Skin epidermis (tissue), 12 donors: Measurements from ENCODE around the gene TIGAR.

ENCODE experiments used
- H3K27ac ChIP-seq, 21 experiments: fragments of 200-600 bp; sonication (generic) in 11 of 21; one replicate each; pipeline ENCODE4 v1.5.0; 2020; ENCODE audit warnings: mild to moderate bottlenecking in 3 of 21, inconsistent platforms in 2 of 21, moderate library complexity in 2 of 21
- H3K4me3 ChIP-seq, 7 experiments: fragments of 200-600 bp; sonication (generic) in 2 of 7; one replicate each; pipeline ENCODE4 v1.5.0; 2020; ENCODE audit warnings: inconsistent platforms in 2 of 7, mild to moderate bottlenecking in 2 of 7, moderate library complexity in 1 of 7

Gene TIGAR, protein sequence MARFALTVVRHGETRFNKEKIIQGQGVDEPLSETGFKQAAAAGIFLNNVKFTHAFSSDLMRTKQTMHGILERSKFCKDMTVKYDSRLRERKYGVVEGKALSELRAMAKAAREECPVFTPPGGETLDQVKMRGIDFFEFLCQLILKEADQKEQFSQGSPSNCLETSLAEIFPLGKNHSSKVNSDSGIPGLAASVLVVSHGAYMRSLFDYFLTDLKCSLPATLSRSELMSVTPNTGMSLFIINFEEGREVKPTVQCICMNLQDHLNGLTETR

DNA sequence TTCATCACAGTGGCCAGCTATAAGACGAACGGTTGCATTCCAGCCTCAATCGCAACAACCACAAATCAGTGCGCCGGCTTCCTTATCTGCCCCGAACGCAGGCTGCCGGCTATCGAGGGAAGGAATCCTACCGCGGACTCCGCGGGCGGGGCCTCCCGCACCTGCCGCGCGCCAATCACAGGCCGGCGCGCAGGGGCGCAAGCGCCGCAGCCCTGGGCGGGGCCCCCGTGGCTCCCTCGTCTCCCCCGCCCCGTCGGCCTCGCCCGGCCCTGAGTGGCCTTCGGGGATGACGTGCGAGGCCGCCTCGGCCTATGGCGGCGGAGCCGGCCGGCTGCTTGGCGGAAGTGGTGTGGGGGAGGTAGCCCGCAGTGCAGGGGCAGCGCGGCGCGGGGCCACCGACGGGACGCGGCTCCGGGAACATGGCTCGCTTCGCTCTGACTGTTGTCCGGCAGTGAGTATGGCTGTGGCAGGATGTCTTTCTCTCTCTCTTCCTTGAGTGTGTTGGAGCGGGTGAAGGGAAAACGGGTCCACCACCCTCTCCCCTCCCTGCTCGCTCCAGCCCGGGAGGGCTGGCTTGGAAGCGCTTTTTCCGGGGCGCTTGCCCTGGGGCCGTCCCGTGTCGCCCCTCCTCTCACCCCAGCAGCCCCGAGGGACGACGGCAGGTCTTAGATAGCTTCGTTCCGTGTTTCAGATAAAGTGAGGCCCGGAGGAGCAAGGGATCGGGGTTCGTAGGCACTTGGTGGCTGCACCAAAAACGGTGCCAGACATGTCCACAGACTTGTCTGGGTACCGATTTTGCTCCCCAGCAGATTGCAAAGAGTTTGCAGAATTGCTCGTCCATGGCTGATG, at the start of gene TIGAR:
TSS of gene TIGAR (plus strand) at position 361 of the 849 bp plus-strand sequence. CDS start at position 420, 59 bp downstream.
- Histone ChIP-seq H3K27ac (peak within 1 kb of the TSS; percentile 51 to 94 (median 90)), H3K4me3 (peak within 1 kb of the TSS; percentile 62 to 97 (median 82))

DNA sequence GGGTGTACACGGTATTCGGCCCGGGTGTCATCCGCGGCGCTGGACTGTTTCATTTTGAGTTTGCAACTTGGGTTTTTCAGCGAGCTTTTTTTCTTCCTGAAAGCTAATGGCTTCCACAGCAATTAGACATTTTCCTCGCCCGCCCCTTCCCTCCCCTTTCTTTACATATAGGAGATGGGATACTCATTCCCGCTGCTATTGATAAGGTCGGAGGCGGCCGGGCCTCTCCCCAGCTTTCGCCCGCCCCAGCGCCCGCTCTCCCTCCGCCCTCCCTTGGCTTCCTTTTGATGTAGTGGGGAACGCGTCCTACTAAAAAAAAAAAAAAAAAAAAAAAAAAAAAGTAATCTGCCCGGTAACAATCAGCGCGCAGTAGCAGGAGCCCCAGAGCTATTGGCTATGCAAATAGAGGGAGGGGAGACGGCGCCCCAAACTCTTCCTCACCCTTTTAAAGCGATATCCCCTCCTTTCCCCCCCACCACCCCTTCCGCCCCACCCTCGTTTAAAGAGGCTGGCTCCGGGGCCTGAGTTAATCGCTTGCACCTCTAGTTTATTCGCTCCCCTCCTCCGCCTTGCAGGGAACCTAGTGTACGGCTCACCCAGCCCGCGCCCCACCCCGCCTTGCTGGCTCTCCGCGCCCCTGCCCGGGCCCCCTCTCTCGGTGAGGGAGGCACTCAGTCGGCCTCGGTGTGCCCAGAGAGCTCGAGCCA, 49.1 kb upstream of the TIGAR start:
- Histone ChIP-seq H3K4me3 (peak overlapping the region; percentile 49 to 76 (median 65)), H3K27ac (peak overlapping the region in 20 of 21 experiments; percentile 67 to 96 (median 84))

DNA sequence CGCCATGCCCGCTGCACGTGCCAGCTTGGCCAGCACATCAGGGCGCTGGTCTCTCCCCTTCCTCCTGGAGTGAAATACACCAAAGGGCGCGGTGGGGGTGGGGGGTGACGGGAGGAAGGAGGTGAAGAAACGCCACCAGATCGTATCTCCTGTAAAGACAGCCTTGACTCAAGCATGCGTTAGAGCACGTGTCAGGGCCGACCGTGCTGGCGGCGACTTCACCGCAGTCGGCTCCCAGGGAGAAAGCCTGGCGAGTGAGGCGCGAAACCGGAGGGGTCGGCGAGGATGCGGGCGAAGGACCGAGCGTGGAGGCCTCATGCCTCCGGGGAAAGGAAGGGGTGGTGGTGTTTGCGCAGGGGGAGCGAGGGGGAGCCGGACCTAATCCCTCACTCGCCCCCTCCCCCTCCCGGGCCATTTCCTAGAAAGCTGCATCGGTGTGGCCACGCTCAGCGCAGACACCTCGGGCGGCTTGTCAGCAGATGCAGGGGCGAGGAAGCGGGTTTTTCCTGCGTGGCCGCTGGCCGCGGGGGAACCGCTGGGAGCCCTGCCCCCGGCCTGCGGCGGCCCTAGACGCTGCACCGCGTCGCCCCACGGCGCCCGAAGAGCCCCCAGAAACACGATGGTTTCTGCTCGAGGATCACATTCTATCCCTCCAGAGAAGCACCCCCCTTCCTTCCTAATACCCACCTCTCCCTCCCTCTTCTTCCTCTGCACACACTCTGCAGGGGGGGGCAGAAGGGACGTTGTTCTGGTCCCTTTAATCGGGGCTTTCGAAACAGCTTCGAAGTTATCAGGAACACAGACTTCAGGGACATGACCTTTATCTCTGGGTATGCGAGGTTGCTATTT, 48.4 kb upstream of the TIGAR start:
- peak overlapping the region in 20 of 21 experiments; percentile 1 to 96 (median 84) for H3K27ac ChIP-seq
- peak overlapping the region; percentile 49 to 76 (median 65) for H3K4me3 ChIP-seq

DNA sequence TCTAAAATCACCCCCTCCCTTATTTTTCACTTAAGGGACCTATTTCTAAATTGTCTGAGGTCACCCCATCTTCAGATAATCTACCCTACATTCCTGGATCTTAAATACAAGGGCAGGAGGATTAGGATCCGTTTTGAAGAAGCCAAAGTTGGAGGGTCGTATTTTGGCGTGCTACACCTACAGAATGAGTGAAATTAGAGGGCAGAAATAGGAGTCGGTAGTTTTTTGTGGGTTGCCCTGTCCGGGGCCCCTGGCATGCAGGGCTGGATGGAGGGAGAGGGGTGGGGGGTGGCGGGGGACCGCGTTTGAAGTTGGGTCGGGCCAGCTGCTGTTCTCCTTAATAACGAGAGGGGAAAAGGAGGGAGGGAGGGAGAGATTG, 47.8 kb upstream of the TIGAR start:
- peak overlapping the region in 17 of 21 experiments; percentile 29 to 96 (median 87) for H3K27ac ChIP-seq

DNA sequence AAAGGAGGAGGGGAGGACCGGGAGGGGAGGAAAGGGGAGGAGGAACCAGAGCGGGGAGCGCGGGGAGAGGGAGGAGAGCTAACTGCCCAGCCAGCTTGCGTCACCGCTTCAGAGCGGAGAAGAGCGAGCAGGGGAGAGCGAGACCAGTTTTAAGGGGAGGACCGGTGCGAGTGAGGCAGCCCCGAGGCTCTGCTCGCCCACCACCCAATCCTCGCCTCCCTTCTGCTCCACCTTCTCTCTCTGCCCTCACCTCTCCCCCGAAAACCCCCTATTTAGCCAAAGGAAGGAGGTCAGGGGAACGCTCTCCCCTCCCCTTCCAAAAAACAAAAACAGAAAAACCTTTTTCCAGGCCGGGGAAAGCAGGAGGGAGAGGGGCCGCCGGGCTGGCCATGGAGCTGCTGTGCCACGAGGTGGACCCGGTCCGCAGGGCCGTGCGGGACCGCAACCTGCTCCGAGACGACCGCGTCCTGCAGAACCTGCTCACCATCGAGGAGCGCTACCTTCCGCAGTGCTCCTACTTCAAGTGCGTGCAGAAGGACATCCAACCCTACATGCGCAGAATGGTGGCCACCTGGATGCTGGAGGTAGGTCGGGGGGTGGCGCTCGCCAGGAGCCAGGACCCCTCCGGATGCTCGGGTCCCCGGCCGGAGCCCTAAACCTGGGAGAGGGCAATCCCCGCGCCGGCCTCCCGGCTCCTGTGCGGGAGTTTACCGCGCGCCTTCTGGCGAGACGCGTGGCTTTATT, 47.2 kb upstream of the TIGAR start, which contains the start of gene CCND2:
TSS of gene CCND2 (plus strand) at position 111 of the 744 bp plus-strand sequence. CDS start at position 390, 279 bp downstream.
- Histone ChIP-seq H3K4me3 (peak within 1 kb of the TSS; percentile 49 to 76 (median 65)), H3K27ac (peak within 1 kb of the TSS; percentile 13 to 96 (median 84))

More for the DNA sequence above, 47.8 kb upstream of the TIGAR start:
- H3K4me3 ChIP-seq: peak overlapping the region; percentile 49 to 76 (median 65)

DNA sequence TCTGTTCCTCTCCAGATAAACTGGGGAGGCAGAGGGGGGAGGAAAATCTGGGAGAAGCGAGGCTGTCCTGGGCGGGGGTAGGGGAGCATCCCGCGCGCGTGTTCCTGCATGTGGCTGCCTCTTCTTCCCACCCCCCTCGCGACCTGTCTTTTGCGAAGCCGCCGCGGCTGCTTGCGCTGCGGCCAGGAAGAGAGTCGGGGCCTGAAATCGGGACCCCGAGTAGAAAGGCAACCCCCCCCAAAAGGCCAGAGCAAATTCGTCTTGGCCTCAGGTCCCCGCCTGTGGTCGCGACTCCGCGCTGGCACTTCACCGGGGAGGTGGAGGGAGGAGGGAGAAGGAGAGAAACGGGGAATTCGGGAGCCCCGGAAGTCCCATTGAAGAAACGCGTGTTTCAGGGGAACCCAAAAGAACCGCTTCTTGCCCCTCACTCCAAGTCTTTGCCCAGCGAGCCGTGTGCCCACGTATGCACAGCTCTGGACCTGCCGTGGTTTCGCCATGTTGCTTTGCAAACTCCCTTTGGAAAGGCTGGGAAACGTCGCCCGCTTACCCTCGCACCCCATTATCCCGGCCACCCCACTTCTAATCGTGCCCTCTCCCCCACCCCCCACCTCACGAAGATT, 46.5 kb upstream of the TIGAR start:
- Histone ChIP-seq H3K27ac (peak overlapping the region in 20 of 21 experiments; percentile 52 to 96 (median 82)), H3K4me3 (peak overlapping the region; percentile 49 to 76 (median 65))

DNA sequence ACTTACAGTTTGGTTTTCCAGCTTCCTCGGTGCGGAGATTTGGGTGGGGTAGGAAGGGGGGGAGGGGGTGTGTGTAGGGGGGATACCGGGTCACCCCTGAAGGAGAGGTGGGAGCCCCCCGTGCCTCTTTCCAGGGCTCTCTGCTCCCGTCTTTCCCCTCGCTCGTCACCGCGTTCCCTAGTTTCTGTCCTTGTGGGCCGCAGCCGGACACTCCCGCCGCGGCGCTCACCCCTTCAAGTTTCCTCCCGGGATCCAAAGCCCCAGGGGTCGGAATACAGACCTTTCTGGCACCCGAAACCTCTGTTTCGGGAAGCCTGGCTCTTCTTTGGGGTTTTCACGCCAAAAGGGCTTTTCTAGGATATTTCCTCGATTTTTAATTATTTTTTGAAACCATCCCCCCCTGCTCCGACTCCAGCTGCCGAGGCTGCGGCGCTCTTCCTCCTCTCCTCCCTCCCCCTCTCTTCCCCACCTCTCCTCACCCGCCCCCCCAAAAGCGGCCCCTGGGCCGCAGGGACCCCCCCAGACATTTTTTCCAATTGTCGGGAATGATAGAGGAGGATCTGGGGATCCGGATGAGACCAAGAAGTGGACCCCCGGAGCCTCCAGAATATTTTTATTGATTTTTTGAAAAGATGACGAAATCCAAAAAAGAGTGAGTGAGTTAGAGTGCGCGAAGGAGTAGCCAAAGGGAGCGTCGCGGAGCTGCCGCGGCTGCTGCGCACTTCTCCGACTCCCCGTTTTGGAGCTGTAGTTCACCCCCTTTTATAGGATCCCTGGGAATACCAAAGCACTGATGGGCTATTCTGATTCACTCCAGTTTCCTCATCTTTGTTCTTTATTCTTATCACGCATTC, 45.8 kb upstream of the TIGAR start:
- peak overlapping the region in 20 of 21 experiments; percentile 52 to 96 (median 82) for H3K27ac ChIP-seq
- H3K4me3 ChIP-seq: peak overlapping the region; percentile 49 to 76 (median 65)

DNA sequence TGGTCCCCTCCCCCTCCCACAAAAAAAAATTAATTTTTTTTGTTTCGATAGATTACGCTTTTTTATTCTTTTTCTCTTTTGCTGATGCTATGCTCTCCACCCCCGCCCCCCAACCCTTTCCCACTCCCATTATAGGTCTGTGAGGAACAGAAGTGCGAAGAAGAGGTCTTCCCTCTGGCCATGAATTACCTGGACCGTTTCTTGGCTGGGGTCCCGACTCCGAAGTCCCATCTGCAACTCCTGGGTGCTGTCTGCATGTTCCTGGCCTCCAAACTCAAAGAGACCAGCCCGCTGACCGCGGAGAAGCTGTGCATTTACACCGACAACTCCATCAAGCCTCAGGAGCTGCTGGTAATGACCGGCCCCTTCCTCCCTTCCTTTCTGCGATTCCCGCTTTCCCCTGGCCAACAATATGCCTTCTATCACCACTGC, 45.1 kb upstream of the TIGAR start:
- Histone ChIP-seq H3K27ac (peak overlapping the region in 9 of 21 experiments; percentile 11 to 96 (median 84)), H3K4me3 (peak overlapping the region; percentile 49 to 76 (median 65))

DNA sequence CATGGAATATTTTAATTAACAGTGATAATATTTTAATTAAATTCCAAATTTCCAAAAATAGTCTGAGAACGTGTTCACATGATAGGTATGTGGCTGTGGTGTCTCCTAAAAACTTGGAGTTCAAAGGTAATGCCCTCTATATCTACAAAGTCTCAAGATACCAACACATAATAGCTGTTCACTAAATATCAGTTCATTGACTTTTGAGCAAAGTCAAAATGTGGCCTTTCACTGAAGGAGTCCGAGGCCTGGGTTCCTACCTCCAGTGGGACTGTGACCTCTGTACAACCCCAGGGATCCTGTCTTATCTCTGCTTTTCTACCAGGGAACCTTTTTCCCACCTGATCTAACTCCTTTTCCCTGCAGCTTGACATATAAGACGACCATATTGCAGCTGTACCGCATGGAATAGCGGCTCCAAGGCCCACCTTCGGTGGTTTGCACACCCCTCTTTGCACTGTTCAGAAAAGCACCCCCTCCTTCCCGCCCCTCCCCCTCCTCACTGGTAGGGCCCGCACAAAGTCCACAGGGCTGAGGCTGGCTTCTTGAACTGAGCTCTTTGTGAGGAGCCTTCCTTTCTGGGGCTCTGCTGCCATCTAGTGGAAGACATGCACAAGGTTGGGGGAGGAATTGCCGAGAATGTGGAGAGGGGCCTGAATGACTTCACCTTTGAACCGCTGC, 44.3 kb upstream of the TIGAR start:
- peak overlapping the region in 2 of 21 experiments; percentile 92 to 96 for H3K27ac ChIP-seq
- peak overlapping the region in 2 of 7 experiments; percentile 59 to 76 for H3K4me3 ChIP-seq

DNA sequence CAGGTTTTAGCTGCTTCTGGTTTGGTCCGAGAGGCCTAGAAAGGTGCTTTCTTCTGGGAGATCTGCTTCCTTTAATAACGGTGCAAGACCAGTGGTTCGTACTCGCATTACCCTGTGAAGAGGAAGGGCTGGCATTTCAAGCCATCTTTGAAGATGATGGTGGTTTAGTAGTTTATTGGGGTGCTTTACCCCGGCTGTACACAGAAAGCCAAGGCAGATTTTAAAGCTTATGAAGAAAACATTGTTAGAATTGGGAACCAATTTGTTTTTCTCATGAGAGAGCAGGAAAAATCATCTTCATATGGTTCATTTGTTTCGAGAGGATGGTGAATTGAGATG, 43.8 kb upstream of the TIGAR start:
- Histone ChIP-seq H3K27ac (no peak overlapping the region), H3K4me3 (peak overlapping the region in 2 of 7 experiments; percentile 4 to 76)

DNA sequence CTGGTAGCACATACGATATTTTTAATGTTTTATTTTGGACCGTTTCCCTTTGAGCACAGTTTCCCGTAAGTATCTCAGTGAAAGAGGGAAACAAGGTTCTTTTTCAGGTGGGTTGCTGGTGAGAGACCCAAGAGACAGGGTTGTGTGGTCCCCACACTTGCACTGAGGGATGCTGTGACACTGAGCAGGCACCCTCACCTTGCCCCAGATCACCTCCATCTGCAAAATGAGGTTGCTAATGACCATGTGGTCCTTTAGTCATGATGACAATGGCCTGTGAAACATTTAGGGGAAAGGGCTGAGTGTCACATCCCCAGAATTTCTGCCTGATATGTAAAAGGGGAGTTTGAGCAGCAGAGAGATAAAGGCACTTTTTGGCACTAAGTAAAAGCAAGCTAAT, 43.2 kb upstream of the TIGAR start:
- H3K4me3 ChIP-seq: no peak overlapping the region
- H3K27ac ChIP-seq: peak overlapping the region in 1 of 21 experiments; percentile 39

DNA sequence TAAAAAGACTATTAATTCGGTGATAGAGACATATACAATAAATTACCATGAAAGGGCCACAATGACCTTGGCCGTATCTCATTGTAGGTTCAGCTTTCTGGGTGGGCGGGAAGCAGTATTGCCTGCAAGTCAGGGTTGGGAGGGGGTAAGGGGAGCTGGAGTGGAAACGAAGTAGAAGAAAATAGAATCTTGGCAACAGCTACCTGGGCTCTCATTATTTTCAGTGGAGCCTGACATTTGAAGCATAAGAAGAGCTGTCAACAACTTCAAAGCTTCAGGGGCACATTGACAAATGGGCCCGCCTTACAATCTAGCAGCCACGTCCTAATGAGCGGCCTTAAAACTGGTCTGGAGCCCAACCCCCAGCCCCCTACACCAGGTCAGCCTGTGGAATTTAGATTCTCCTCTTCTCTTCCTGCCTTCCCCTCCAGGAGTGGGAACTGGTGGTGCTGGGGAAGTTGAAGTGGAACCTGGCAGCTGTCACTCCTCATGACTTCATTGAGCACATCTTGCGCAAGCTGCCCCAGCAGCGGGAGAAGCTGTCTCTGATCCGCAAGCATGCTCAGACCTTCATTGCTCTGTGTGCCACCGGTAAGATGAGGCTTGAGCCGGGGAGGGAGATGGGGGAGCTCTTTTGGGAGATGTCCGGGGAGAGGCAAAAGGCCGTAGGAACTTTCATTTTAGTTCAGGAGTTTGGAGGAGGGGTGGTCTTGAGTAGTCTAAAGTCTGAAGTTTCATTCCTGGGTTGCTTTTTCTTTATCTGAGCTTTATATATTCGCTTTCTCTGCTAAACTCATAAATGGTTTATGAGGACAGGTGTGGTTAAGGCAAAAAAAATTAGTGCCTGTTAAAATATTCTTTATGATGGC, 42.5 kb upstream of the TIGAR start:
- no peak overlapping the region for H3K4me3 ChIP-seq
- peak overlapping the region in 1 of 21 experiments; percentile 8 for H3K27ac ChIP-seq

DNA sequence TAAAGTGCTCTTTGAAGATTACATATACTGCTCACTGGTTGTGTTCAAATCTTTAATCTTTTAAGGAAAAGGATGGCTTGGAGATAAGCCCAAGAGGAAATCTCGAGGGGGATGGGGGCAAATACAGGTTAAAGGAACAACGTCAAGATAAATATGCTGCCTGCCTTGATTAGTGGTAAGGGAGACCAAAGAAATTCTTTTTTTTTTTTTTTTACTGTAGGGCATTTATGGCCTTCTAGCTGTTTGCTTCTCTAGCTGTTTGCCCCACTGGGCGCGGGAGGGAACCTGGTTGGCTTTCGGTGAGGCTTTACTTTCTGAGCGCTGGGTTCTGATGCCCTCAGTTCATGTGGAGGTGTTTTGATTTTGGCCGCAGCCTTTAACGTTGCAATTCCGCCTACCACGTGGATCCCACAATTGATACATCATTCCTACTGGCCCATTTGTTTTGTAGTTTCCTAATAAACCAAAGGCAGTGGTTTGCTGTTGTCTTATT, 41.8 kb upstream of the TIGAR start:
- Histone ChIP-seq H3K4me3 (no peak overlapping the region), H3K27ac (no peak overlapping the region)

DNA sequence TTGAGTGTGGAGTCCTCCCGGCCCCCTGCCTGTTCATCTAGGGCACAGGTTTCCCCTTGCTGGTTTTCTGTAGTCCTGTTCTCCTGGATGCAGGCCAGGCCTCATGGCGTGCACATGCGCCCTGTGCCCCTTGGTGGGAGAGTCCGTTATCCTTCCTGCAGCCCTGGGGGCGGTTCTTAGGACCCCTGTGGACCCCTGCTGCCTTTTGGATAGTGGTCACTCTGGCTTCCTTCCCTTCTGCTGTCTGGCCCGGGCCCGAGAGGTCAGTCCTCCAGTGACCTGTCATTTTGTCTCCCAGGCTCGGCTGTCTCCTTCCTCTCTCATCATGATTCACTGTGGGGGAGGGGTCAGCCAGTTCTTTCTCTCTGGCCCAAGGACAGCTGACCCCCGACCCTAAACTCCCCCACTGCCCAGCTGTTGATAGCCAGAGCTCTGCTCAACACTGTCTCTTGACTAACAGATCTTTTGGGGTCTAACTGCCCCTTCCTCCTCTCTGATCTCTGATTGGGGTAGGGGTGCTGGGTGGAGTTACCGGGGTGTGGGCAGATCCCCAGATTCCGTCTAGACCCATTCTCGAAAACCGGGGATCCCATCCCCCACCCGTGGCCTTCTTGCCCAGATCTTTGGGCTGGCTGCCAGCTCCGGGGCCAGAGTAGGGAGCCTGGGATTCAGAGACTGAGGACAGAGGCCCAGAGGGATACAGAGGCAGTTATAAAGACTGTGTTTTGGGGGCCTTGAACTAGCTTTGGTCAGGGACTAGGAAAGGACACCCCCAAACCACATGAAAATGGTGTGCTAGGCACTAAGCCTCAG, 40.5 kb upstream of the TIGAR start:
- Histone ChIP-seq H3K4me3 (no peak overlapping the region), H3K27ac (no peak overlapping the region)
